ENCODE measurements around the gene PPP2R1A.

Gene PPP2R1A

DNA sequence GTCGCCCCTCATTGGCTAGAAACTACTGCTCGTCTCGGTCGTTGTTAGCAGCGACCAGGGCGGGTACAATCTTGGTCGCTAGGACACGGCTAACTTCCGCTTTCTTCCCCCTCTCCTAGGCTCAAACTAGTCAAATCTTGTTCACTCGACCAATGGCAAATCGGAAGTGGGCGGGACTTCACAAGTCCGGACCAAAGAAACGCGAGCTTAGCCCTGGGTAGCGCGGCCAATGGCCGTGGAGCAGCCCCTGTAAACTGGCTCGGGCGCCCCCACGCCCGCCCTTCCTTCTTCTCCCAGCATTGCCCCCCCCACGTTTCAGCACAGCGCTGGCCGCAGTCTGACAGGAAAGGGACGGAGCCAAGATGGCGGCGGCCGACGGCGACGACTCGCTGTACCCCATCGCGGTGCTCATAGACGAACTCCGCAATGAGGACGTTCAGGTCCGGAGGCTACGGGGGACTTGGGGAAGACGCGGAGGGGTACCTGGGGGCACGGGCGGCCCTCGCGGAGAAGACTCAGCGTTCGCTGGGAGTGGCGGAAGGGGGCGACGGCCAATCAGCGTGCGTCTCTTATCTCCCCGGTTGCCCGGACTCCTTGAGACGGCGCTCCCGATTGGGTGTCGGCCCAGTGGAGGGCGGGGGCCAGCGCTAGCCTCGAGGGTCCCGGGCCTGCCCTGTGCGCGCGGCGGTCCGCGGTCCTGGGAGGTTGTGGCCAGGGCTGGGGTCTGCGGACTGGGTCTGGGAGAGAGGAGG is at the start of gene PPP2R1A:
Gene PPP2R1A, plus strand, starts transcription at position 318 of the 752 bp plus-strand sequence. Its CDS starts 45 bp downstream, at position 363.
- peak; percentile 100 for DNase-seq (ENCODE audit: low spot score)

DNA sequence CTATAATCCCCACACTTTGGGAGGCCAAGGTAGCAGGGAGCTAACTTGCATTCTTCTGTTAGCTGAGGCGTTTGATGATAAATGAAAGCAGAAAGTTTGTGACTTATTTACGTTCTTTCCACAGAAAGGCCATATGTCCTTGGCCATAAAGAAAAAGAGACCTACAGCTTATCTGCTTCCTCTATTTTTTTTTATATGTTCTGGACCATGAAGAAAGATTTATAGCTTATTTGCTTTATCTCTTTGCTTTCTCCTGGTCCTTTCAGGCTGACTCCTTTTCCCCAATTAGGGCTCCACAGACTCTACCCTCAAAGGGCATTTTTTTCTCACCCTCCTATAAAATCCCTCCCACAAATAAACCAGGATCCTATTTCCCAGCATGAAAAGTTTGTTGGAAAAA is 48.6 kb upstream of the PPP2R1A start:
- no peak for DNase-seq (ENCODE audit: low spot score)

DNA sequence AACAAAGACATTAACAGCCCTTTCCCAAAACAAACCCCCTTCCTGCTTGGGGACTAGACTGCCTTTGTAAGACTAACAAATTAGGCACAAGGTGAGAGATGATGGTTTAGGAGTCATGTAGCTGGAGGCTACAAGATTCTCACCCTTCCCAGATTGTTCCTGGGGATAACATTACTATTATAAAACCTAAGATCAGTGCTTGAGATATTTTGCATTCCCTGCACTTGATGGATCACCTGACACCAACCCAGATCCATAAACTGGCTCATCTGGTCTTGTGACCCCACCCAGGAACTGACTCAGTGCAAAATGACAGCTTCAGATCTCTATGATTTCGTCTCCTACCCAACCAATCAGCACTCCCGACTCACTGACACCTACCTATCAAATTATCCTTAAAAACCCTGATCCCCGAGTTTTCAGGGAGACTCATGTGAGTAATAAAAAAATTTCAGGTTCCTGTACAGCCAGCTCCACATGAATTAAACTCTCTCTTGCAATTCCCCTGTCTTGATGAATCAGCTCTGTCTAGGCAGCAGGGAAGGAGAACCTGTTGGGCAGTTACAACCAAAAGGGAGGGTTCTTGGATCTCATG is 47.8 kb upstream of the PPP2R1A start:
- DNase-seq (ENCODE audit: low spot score) = no peak

DNA sequence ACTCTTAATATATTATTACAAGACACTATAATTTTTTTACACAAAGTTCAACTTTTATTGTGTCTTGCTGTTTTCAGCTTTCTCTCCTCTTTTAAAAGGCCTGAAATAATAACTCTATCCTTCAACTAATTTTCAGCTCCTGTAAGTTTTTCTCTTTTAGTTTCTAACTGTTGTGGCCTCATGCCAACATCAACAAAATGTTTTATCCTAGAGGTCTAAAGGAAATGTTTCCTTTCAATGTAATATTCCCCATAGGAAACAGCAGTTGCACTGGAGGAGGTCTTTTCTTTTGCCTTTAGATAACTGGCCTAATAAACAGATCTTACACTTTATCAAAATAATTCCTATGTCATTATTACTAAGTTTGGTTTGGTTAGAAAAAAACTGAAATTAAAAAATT is 41.6 kb upstream of the PPP2R1A start:
- DNase-seq (ENCODE audit: low spot score) = no peak

DNA sequence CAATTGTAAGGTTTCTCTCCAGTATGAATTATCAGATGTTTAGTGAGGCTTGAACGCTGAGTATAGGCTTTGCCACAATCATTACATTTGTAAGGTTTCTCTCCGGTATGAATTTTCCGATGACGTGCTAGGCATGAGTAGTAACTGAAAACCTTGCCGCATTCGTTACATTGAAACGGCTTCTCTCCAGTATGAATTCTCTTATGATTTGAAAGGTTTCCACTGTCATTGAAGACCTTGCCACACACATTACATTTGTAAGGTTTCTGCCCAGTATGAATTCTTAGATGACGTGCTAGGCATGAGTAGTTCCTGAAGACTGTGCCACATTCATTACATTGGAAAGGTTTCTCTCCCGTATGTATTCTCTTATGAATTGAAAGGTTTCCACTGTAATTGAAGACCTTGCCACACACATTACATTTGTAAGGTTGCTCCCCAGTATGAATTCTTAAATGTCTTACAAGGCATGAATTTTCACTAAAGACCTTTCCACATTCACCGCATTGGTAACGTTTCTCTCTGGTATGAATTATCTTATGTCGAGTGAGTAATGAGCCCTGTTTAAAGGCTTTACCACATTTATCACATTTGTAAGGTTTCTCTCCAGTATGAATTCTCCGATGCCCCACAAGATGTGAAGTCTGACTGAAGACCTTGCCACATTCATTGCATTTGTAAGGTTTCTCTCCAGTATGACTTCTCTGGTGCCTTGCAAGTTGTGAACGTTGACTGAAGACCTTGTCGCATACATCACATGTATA is 34.1 kb upstream of the PPP2R1A start:
- no peak for DNase-seq (ENCODE audit: low spot score)

DNA sequence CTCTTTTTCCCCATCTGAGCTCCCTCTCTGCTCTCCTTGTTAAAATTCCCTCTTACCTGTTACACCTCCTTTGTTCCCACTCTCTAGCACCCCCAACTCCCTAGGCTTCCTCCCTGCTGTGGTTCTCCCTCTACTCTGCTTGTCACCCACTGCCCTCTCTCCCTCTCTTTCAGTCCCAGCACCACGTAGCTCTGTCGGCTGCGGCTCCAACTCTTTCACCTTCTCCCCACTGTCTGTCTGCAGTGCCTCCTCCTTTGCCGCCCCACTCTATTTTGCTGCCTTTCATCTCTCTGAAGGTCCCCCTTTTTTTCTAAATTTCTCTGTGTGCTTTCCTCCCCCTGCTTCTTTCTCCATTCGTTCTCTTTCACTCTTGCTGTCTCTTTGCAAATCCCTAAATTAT is 19.5 kb upstream of the PPP2R1A start:
- DNase-seq (ENCODE audit: low spot score) = no peak

DNA sequence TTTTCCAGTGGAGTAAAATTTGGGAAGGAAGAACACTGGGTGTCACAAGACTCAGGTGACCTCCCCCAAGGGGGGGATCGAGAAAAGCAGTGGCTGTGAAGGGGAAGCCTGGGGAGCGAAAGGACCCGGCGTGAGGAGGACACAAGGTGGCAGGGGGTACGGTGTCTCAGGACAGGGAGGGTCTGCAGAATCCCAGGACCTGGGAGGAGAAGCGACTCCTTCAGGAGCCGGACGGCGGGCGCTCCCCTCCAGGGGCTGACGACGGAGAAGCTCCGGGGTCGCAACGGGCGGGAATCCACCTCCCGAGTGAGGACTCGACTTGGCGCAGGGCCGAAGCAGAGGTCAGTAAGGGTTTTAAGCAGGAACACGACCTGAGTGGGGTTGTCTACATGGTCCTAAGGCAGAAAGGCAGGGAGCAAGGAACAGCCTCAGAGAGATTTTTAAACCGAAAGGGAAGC is 19.0 kb upstream of the PPP2R1A start:
- DNase-seq (ENCODE audit: low spot score) = peak; percentile 62

DNA sequence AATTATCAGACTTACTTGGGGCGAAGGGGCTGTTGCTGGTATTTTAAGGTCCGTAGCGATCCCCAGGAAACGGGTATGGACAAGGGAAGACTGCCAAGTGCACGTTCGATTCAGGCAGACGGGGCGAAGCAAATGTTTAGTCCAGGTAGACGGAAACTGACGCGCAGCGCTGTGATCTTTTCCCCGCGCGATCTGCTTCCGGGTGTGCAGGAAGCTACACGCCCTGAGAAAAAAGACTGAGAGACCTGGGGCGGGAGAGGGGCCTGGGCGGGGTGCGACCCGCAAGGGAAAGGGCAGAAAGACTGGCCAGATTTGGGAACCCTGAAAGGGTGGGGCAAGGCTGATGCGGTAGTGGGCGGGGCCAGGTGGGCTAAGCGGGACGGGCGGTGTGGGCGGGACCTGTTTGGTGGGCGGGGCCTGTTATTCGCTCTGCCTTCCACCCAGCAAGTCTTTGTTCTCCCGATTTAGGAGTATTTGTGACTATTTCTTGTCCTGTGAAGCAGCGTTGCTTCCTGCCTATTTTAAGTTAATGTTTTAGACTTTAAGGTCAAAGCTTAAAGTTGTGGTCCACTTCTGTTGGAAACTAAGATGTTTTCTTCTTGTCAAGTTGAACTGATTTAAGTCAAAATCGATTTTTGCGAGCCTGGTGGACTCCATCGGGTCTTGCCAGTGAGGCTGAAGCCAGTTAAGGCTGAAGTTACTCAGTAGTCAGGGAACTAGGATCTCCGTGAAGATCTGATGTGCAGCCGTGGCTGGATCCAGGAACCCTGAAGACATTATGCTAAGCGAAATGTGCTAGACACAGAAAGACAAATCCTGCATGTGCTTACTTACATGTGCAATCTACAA is 18.3 kb upstream of the PPP2R1A start, which contains the start of gene ZNF836:
Gene ZNF836, minus strand, starts transcription at position 301 of the 849 bp plus-strand sequence. CDS start 3,549 bp downstream, outside the sequence.
- DNase-seq (ENCODE audit: low spot score) = peak; percentile 93

DNA sequence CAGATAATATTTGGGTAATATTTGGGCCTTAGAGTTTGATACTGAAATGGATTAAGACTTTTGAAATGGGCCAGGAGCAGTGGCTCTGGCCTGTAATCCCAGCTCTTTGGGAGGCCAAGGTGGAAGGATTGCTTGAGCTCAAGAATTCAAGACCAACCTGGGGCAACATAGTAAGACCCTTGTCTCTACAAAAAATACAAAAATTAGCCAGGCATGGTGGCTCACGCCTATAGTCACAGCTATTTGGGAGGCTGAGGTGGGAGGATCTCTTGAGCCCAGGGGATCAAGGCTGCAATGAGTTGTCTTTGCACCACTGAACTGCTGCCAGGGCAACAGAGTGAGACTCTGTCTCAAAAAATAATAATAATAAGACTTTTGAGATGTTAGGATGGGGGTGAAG is 17.5 kb upstream of the PPP2R1A start:
- no peak for DNase-seq (ENCODE audit: low spot score)

DNA sequence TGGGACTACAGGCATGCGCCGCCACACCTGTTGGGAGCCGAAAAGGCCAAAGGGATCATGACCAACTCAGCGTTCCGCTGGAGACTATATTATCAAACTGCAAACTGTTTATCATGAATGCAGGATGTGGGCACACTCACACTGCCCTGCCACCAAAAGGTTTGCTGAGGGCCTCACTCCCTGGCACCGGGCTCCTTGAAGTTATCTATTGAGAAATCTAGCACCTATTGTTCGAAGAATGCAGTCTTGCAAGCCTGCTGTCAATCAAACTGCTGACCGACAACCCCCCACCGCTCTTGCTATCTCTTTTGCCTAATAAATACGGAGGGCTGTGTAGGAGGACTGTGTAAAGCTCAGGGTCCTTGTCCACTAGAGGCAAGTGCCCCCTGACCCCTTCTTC is 13.3 kb upstream of the PPP2R1A start:
- no peak for DNase-seq (ENCODE audit: low spot score)

DNA sequence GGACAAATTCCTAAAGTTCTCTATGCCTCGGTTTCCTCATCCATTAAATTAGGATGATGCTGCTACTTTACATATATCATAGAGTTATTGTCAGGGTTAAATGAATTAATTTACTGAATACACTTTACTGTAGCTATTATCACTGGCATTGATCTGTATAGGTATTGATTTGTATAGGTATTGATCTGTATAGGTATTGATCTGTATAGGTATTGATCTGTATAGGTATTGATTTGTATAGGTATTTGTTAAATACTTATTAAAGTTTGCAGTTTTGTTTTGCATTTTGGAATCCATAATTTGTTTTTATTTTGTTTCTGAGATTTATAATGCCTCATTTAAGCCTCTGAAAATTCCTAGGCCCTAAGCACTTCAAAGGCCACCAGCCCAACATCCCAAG is 2.4 kb upstream of the PPP2R1A start:
- DNase-seq (ENCODE audit: low spot score) = no peak

DNA sequence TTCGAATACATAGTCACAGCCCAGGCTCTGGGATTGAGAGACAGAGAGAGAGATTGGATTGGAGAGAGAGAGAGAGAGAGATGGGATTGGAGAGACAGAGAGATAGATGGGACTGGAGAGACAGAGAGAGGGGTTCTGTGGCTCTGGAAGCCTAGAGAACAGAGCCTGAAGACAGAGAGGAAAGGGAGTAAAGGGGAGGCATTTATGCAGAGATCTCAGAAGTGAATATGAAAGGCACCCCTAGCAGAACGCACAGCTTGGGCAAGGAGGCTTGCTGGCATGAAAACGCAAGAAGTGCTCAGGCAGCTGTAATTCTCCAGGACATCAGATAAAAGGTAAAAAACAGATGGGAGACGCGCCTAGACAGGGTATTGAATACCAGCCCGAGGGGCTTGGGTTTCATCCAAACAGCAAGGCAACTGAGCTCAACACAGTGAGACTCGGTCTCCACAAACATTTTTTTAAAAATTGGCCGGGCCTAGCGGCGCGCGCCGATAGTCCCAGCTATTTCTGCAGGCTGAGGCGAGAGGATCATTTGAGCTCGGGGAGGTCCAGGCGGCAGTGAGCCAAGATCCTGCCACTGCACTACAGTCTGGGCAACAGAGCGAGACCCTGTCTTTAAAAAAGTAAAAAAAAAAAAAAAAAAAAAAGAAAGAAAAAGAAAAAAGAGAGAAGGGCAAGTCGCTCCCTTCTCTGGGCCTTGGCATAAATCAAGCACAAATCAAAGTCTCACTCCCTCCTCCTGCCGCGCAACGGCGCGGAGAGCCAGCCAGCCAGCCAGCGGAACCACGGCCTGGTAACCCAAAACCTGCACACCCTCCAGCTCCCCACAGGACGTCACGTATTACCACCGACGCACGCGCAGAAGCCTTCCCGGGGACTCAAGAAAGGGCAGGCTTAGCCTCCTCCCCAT is 774 bp upstream of the PPP2R1A start:
- peak; percentile 92 for DNase-seq (ENCODE audit: low spot score)

DNA sequence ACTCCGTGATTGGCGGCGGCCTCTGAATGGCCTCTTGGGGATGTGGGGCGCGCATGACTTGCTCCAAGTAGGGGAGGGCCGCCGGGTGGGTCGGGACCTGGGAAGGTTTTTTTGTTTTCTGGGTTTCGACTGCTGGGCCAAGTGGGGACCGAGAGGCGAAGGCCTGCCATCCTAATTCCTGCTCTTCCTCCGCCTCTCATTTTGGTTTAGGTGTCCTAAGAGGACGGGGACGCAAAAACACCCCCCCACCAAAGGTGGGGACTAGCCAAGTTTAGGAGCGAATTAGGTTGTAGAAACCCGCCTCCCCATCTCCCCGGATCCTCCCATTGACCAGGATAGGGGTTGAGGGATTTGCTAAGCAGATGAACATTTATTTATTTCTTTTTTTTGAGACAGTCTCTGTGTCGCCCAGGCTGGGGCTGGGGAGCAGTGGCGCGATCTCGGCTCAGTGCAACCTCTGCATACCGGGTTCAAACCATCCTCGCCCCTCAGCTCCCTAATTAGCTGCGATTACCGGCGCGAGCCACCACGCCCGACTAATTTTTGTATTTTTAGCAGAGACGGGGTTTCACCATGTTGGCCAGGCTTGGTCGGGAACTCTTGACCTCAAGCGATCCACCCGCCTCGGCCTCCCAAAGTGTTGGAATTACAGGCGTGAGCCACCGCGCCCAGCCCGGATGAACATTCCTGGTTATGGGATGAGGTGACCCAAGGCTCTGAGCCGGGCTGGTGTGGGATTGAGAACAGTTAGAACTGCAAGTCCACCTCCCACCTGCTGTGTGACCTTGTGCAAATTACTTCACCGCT is 838 bp downstream of the PPP2R1A start:
- DNase-seq (ENCODE audit: low spot score) = no peak

DNA sequence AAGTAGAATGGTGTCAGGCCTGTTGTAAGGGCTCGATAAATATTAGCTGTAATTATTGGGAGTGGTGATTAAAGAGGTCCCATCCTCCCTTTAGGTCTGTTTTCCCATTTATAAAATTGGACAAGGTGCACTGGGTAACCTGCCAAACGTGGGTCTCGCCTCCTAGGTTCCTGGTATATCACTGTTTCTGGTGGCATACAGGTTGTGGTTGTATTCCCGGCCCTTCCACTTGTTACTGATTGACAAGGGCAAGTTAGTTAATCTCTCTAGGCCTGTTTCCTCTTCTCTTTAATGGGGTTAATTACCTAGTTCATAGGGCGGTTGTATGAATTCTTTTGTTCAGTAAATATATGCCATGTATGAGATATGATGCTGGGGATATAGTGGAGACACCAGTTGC is 1.5 kb downstream of the PPP2R1A start:
- no peak for DNase-seq (ENCODE audit: low spot score)

DNA sequence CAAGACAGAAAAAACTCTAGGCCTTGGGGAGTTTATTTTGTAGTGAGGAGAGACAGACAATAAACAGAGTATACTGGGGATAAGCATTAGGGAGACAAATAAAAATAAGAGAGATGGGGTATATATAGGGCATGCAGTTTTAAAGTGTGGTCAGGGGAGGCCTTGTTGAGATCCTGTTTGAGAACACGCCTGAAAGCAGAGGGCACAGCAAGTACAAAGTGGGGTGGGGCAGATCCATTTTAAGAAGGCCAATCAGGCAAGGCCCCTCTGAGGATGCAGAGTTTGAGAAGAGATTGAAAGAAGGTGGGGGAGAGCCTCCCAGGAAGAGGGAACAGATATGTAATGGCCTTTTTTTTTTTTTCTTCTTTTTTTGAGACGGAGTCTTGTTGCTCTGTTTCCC is 2.1 kb downstream of the PPP2R1A start:
- no peak for DNase-seq (ENCODE audit: low spot score)

DNA sequence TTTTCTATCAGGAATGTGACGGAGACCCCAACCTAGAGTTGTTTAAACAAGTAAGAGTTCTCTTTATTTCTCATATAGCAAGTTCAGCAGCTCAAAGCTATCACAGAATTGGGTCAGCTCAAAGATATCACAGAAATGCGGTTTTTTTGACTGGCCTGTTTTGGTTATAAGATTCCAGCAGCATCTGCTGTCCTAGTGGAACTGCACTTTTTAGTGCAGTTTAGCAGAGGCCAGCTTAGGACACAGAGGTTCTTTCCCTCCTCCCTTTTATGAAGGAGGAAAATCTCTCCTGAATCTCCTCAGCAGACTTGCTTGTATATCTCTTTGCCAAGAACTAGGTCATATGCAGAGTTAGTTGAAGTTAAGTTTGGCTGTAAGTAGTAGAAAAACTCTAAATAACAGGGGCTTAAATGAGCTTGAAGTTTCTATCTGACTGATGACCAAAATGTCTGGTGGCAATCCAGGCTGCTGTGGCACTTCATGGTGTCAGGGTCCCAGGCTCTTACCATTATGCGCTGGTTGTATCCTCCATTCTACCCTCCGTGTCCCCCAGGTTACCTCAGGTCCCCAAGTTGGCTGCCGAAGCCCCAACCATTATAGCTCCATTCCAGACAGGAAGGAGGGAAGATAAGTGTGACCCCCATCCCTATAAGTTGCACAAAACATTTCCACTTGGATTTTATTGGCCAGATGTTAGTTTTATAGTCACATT is 6.6 kb downstream of the PPP2R1A start:
- no peak for DNase-seq (ENCODE audit: low spot score)

DNA sequence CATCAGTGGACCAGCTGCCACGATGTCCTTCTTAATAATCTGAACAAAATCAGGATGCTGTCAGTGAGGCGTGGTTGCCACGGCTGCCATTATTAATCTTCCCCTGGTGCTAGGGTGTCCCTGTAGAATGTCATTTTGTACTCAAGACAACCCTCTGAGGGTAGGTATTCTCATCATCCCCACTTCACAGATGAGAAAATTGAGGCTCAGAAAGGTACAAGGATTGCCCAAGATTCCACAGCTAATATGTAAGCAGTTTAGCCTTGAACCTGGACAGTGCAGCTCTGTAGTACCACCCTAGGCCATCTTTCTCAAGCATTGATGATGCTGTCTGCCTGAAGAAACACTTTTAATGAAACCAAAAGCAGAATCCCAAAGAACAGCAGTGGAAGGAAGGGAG is 8.1 kb downstream of the PPP2R1A start:
- no peak for DNase-seq (ENCODE audit: low spot score)

DNA sequence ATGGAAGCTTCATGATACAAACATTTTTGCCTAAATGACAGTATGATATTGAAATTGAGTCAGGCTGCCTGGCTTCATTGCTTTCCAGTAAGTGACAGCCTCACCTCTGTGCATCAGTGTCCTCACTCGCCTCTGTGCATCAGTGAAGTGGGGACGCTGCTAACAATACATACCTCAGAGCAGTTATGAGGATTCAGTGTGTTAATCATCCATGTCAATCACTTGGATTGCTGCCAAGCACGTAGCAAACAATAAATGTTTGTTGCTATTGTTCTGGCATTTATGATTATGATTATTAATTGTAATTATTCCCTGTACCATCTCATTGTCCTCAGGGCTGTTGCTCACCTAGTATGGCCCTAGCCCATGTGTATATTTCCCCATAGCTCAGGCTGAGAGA is 8.8 kb downstream of the PPP2R1A start:
- DNase-seq (ENCODE audit: low spot score) = no peak

DNA sequence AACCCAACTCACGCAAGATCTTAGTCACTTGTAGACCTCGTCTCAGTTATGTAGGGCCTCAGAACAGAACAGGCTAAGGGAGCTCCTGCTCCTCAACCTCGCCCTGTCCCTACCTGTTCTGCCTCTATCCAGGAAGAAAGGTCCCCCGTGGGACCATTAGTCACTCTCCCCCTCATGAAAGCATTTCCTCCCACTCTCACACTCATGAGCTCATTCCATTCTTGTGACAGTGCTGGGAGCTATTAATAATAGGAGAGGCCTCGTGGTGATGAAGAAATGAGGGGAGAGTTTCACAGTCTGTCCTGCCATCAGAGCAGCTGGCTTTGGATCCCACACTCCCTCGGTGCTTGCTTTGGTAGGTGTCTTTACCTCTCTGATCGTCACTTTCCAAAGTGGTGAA is 10.2 kb downstream of the PPP2R1A start:
- DNase-seq (ENCODE audit: low spot score) = no peak

Measured in D341Med (cell line).